GM12878 (cell line): ENCODE data around the gene BCAS3. TPM values are rescaled to one million over a fixed set of nuclear protein-coding genes. Genes with fewer than 3 reads are reported as not detected.

Source experiments
- ATAC-seq: fragments of 200-7000 bp; cut with Tn5 transposase; 3 replicates; pipeline ENCODE4 v1.9.1; 2020; ENCODE audit warnings: mild to moderate bottlenecking, moderate library complexity
- BruUV-seq: library from RNA; stranded (reverse); fragments of 400-500 nt; replicated peaks from 2 replicates; lab custom pipeline; 2021; lab: Mats Ljungman, UMichigan
- CTCF ChIA-PET: fragments of 300-600 bp; sonication (Branson Sonifier 250); formaldehyde crosslinking; extraction: SDS; loops from one replicate; lab custom pipeline; 2021; ENCODE audit warnings: inconsistent platforms; lab: Yijun Ruan, JAX
- POLR2A ChIA-PET: fragments of 350-600 bp; formaldehyde crosslinking; extraction: SDS; loops from one replicate; lab custom pipeline; 2021; ENCODE audit warnings: inconsistent platforms; lab: Charles Lee
- RAD21 ChIA-PET: fragments of 300-600 bp; sonication (Branson Sonifier 250); formaldehyde crosslinking; loops from one replicate; lab custom pipeline; 2023; ENCODE audit warnings: antibody characterized with exemption; ENCODE audit not compliant: unreplicated experiment; lab: Charles Lee
- SMC1A ChIA-PET: fragments of 300-600 bp; sonication (Branson Sonifier 250); formaldehyde crosslinking; loops from one replicate; lab custom pipeline; 2023; ENCODE audit not compliant: unreplicated experiment, uncharacterized antibody; lab: Charles Lee
- DNase-seq: peaks from one replicate; pipeline ENCODE4 v3.0.0-alpha.2; 2011; ENCODE audit warnings: low read depth, low spot score
- FAIRE-seq: peaks from 3 replicates; lab custom pipeline; 2011; peaks lifted over from hg19 to GRCh38; lab: Jason Lieb, UNC
- H2AFZ ChIP-seq: 2 replicates; pipeline ENCODE4 v1.6.0; 2011; ENCODE audit warnings: low read depth, low read length, control low read depth; ENCODE audit not compliant: control insufficient read depth
- H3K27ac ChIP-seq: 2 replicates; pipeline ENCODE4 v1.5.1; 2011; ENCODE audit warnings: control low read depth; ENCODE audit not compliant: control insufficient read depth, insufficient read depth
- H3K27me3 ChIP-seq, 2 experiments: replicated peaks in 1 of 2; 2 replicates each; pipeline versions ENCODE4 v1.6.0 to v1.6.1; 2011; ENCODE audit warnings: low read length in 1 of 2; ENCODE audit not compliant: control insufficient read depth in 2 of 2, insufficient read depth in 2 of 2
- H3K36me3 ChIP-seq, 2 experiments: 2 replicates each; pipeline ENCODE4 v1.5.1; 2011; ENCODE audit warnings: low read length in 1 of 2; ENCODE audit not compliant: control insufficient read depth in 2 of 2, insufficient read depth in 2 of 2
- H3K4me1 ChIP-seq: 2 replicates; pipeline ENCODE4 v1.6.1; 2011; ENCODE audit warnings: mild to moderate bottlenecking, low read length, moderate library complexity, mixed read lengths; ENCODE audit not compliant: control insufficient read depth, insufficient read depth
- H3K4me2 ChIP-seq: 2 replicates; pipeline ENCODE4 v1.6.0; 2011; ENCODE audit warnings: control low read depth; ENCODE audit not compliant: control insufficient read depth, insufficient read depth
- H3K4me3 ChIP-seq: fragments of 200-600 bp; sonication (generic); 2 replicates; pipeline ENCODE4 v1.5.1; 2016
- H3K79me2 ChIP-seq: 2 replicates; pipeline ENCODE4 v1.6.0; 2011; ENCODE audit warnings: low read length; ENCODE audit not compliant: control insufficient read depth, insufficient read depth
- H3K9ac ChIP-seq: 2 replicates; pipeline ENCODE4 v1.8.0; 2011; ENCODE audit warnings: low read length, control low read depth, mixed read lengths; ENCODE audit not compliant: control insufficient read depth, insufficient read depth
- H3K9me3 ChIP-seq: replicated peaks from 3 replicates; pipeline ENCODE4 v1.5.1; 2011; ENCODE audit warnings: mild to moderate bottlenecking, low read length; ENCODE audit not compliant: control insufficient read depth, insufficient read depth
- H4K20me1 ChIP-seq: 2 replicates; pipeline ENCODE4 v1.6.0; 2011; ENCODE audit not compliant: control insufficient read depth, insufficient read depth
- ETV6 ChIP-seq, 2 experiments: fragments of 450-650 bp in 1 of 2; IDR thresholded peaks in 1 of 2; conservative IDR thresholded peaks in 1 of 2; 2 replicates each; pipeline ENCODE4 v1.6.1; 2014; ENCODE audit warnings: antibody characterized with exemption in 1 of 2, borderline replicate concordance in 1 of 2, low read depth in 1 of 2, mild to moderate bottlenecking in 1 of 2, moderate library complexity in 1 of 2
- KAT2A ChIP-seq: conservative IDR thresholded peaks from 2 replicates; pipeline ENCODE4 v1.6.1; 2011; ENCODE audit warnings: low read depth, low read length; ENCODE audit not compliant: control insufficient read depth
- NFXL1 ChIP-seq: fragments of 450-650 bp; IDR thresholded peaks from 2 replicates; pipeline ENCODE4 v1.6.1; 2017; ENCODE audit warnings: antibody characterized with exemption, mild to moderate bottlenecking, borderline replicate concordance
- RUNX3 ChIP-seq: IDR thresholded peaks from 2 replicates; pipeline ENCODE4 v1.6.1; 2012; ENCODE audit warnings: low read length, inconsistent platforms
- SMARCA5 ChIP-seq: fragments of 450-650 bp; IDR thresholded peaks from 2 replicates; pipeline ENCODE4 v1.6.1; 2017; ENCODE audit warnings: mild to moderate bottlenecking
- ZNF217 ChIP-seq: fragments of 450-650 bp; IDR thresholded peaks from 2 replicates; pipeline ENCODE4 v1.6.1; 2017; ENCODE audit warnings: antibody characterized with exemption, mild to moderate bottlenecking
- WGBS: methylation state at CpG from one replicate; pipeline ENCODE4 v1.1.6; 2016; ENCODE audit warnings: low lambda C conversion rate; ENCODE audit not compliant: insufficient replicate concordance, insufficient coverage; ENCODE audit errors: missing lambda C conversion rate; 5-methylcytosine and 5-hydroxymethylcytosine counted together
- in situ Hi-C: fragments of 300-500 bp; cut with MboI; formaldehyde crosslinking; loops from 9 replicates; pipeline ENCODE4 v1.14.3; 2018; ENCODE audit warnings: mixed read lengths
- intact Hi-C: fragments of 100-400 bp; cut with micrococcal nuclease; formaldehyde crosslinking; loops from one replicate; pipeline ENCODE4 v1.14.2; 2022; ENCODE audit not compliant: unreplicated experiment
- polyA plus RNA-seq, 11 experiments: library from polyadenylated mRNA; depleted of rRNA in 4 of 11; unstranded in 6 of 11; stranded (reverse) in 5 of 11; fragments of >200 nt; fragmentation: Nextera tagmentation in 4 of 11; fragmentation: Illumina TruSeq in 1 of 11; extraction: Ambion mirVana in 4 of 11; extraction: Trizol in 1 of 11; gene quantifications; 1 replicate in 1 of 11; 2 replicates in 10 of 11; pipeline versions ENCODE4 v1.2.1 to v1.2.3, GENCODE V29; 2011 to 2016; ENCODE audit warnings: inconsistent platforms in 2 of 11, missing spikeins in 2 of 11, low read depth in 1 of 11
- total RNA-seq, 4 experiments: library from RNA; depleted of rRNA in 3 of 4; stranded (reverse); fragments of >200 nt in 3 of 4; fragmentation: Illumina TruSeq in 1 of 4; extraction: Trizol in 1 of 4; gene quantifications; 2 replicates each; pipeline versions ENCODE4 v1.2.1 to v1.2.3, GENCODE V29; 2013 to 2021
- TF ChIP-seq, protein P1 (sequence below): IDR thresholded peaks from 2 replicates; pipeline ENCODE4 v1.6.1; 2011; ENCODE audit warnings: borderline replicate concordance, low read depth, mild to moderate bottlenecking, moderate library complexity, low read length; ENCODE audit not compliant: insufficient read depth, poor library complexity, severe bottlenecking

The BCAS3 gene
- total and polyA plus RNA-seq, 10 of the 15 experiments (the other 5 are each of a cell fraction or from before 2014, with no cell fraction given), result 2.1 to 11.0 (median 6.6) TPM

DNA sequence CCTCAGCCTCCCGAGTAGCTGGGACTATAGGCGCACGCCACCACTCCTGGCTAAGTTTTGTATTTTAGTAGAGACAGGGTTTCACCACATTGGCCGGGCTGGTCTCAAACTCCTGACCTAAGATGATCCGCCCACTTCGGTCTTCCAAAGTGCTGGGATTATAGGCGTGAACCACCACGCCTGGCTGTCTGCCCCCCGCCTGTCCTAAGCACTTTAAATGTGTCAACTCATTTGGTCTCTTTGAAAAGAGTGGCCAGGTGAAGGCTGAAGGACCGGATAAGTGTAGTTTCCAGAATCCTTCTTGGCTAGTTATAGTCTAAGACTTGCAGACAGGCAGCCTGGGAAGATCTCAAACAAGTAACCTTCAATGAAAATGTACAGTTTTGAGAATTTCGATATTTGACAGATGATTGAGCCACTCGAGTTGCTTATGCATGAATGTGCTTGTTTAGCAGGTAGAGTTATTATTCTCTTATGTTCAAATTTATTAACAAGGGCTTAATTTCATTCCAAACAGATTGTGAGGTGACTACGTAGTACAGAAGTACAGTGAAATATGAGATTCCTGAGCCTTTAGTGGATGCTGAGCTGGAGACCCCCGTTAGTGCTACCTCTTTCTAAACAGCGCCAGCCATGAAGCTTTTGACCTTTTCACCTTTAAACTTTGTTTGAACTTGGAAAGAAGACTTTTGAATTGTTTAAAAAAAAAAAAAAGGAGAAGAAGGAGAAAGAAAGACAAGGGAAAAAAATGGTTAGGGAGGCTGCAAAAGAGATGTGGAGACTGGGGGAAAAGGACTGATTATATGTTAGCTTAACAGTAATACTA lies 557.6 kb downstream of the BCAS3 start:
- no peak overlapping the region for H3K9ac ChIP-seq
- H3K9me3 ChIP-seq, result no peaks in the 10 kb centered on the region; the same call in 2 of the 3 replicates
- POLR2A ChIA-PET, result interaction anchor here (0.6 kb wide), 1 partner anchor 861 kb away, joined by 3 read pairs; no protein-coding TSS in a partner anchor
- H3K4me1 ChIP-seq, result no peaks in the 10 kb centered on the region
- no peaks in the 10 kb centered on the region for H3K36me3 ChIP-seq
- 35% methylated on average over 15 of the region's 15 CpGs for WGBS
- TF ChIP-seq NFXL1 (peak; percentile 59), SMARCA5 (no peak), ZNF217 (no peak), ETV6 (conservative IDR thresholded peaks at IDR 0.05 in 1 of 2, IDR thresholded peaks at IDR 0.05 in 1 of 2; ENCODE audit: borderline replicate concordance in 1 of 2, low read depth in 1 of 2) (peak in 1 of 2 experiments; percentile 71; a peak in 1 of 4 replicates)
- H3K79me2 ChIP-seq, result no peaks in the 10 kb centered on the region
- H3K27ac ChIP-seq, result no peak overlapping the region
- no peak for DNase-seq
- H3K4me2 ChIP-seq, result no peak overlapping the region
- H2AFZ ChIP-seq, result no peak overlapping the region
- SMC1A ChIA-PET, result interaction anchor here (0.9 kb wide), 1 partner anchor 234 kb away, joined by 3 read pairs; no protein-coding TSS in a partner anchor
- no peak for ATAC-seq
- no peak for FAIRE-seq
- CTCF ChIA-PET, result no interaction called here
- no TSS peak for BruUV-seq
- no peaks in the 10 kb centered on the region for H4K20me1 ChIP-seq
- H3K4me3 ChIP-seq, result no peak overlapping the region
- no peaks in the 10 kb centered on the region for H3K27me3 ChIP-seq
- RAD21 ChIA-PET, result no interaction called here
- intact Hi-C loops, result loop anchor here (10.0 kb wide), 1 partner anchor 230 kb away; no protein-coding TSS in a partner anchor
- in situ Hi-C loops, result no loop called here

DNA sequence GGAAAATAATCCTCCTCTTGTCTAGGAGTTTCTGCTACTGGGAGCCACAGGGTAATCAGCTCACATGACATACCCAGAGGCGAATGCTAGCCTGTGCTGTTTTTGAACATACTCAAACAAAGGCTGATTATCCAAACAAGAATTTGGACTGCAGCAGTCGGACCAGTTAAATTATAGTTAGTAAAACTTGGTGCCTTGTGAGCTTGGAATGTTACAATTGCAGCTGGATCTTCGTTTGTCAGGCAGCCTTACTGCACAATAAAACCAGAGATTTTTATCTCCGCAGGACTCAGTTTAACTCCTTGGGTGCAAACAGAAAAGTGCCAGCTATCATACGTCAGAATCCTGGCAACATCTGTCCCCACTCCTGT lies 558.2 kb downstream of the BCAS3 start:
- Histone ChIP-seq H4K20me1 (no peaks in the 10 kb centered on the region), H2AFZ (no peak overlapping the region), H3K27ac (no peak overlapping the region), H3K4me2 (no peak overlapping the region), H3K9ac (no peak overlapping the region), H3K79me2 (no peaks in the 10 kb centered on the region), H3K4me3 (no peak overlapping the region), H3K9me3 (no peaks in the 10 kb centered on the region; the same call in 2 of the 3 replicates), H3K36me3 (no peaks in the 10 kb centered on the region), H3K4me1 (no peaks in the 10 kb centered on the region), H3K27me3 (no peaks in the 10 kb centered on the region)
- no peak; a peak in 1 of 4 replicates for TF ChIP-seq ETV6 (conservative IDR thresholded peaks at IDR 0.05 in 1 of 2, IDR thresholded peaks at IDR 0.05 in 1 of 2; ENCODE audit: borderline replicate concordance in 1 of 2, low read depth in 1 of 2)
- peak; percentile 91 for TF ChIP-seq NFXL1
- no peak for TF ChIP-seq KAT2A
- TF ChIP-seq, protein P1, sequence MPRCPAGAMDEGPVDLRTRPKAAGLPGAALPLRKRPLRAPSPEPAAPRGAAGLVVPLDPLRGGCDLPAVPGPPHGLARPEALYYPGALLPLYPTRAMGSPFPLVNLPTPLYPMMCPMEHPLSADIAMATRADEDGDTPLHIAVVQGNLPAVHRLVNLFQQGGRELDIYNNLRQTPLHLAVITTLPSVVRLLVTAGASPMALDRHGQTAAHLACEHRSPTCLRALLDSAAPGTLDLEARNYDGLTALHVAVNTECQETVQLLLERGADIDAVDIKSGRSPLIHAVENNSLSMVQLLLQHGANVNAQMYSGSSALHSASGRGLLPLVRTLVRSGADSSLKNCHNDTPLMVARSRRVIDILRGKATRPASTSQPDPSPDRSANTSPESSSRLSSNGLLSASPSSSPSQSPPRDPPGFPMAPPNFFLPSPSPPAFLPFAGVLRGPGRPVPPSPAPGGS, result no peak
- no peak for TF ChIP-seq SMARCA5
- no peak for TF ChIP-seq RUNX3
- in situ Hi-C loops (no loop called here), intact Hi-C loops (loop anchor here (10.0 kb wide), 1 partner anchor 231 kb away; no protein-coding TSS in a partner anchor)
- DNase-seq (no peak), FAIRE-seq (no peak), ATAC-seq (no peak)
- POLR2A ChIA-PET, result no interaction called here
- RAD21 ChIA-PET, result no interaction called here
- no TSS peak for BruUV-seq
- CTCF ChIA-PET, result no interaction called here
- WGBS, result 46% methylated on average over 5 of the region's 5 CpGs
- SMC1A ChIA-PET, result interaction anchor here (0.9 kb wide), 1 partner anchor 234 kb away, joined by 3 read pairs; no protein-coding TSS in a partner anchor
